HepG2 (cell line): Measurements from ENCODE around the gene ANKRD27. TPM values are rescaled to one million over a fixed set of nuclear protein-coding genes. Genes with fewer than 3 reads are reported as not detected.

Experiments used
- ATAC-seq: fragments of 200-7000 bp; cut with Tn5 transposase; 3 replicates; pipeline ENCODE4 v1.9.1; 2020; ENCODE audit warnings: mild to moderate bottlenecking, moderate library complexity
- BruUV-seq: library from RNA; stranded (reverse); fragments of 400-500 nt; replicated peaks from 2 replicates; lab custom pipeline; 2021; lab: Mats Ljungman, UMichigan
- CTCF ChIA-PET: fragments of 300-600 bp; formaldehyde crosslinking; extraction: SDS; loops from one replicate; lab custom pipeline; 2021; ENCODE audit warnings: low total read pairs, inconsistent platforms, low intra/inter-chr PET ratio; lab: Yijun Ruan, JAX
- POLR2A ChIA-PET: fragments of 350-600 bp; sonication (Branson Sonifier 250); formaldehyde crosslinking; loops from one replicate; lab custom pipeline; 2020; ENCODE audit warnings: antibody characterized with exemption, inconsistent platforms; lab: Yijun Ruan, JAX
- DNase-seq: peaks from one replicate; pipeline ENCODE4 v3.0.0-alpha.2; 2015; ENCODE audit warnings: low spot score
- FAIRE-seq: peaks from 3 replicates; lab custom pipeline; 2011; peaks lifted over from hg19 to GRCh38; lab: Jason Lieb, UNC
- H2AFZ ChIP-seq: one replicate; pipeline ENCODE4 v1.6.1; 2011; ENCODE audit warnings: low read length, inconsistent platforms
- H3K27ac ChIP-seq: fragments of 300-600 bp; 3 replicates; pipeline ENCODE4 v1.8.0; 2011; ENCODE audit warnings: mixed run types, mild to moderate bottlenecking, mixed read lengths, low read length, inconsistent platforms; ENCODE audit not compliant: insufficient read depth; ENCODE audit errors: extremely low read length
- H3K27me3 ChIP-seq, 2 experiments: fragments of 200-600 bp in 1 of 2; 2 replicates in 1 of 2; 3 replicates in 1 of 2; pipeline versions ENCODE4 v1.6.0 to v1.8.0; 2011; ENCODE audit warnings: low read length in 2 of 2, mild to moderate bottlenecking in 2 of 2, moderate library complexity in 2 of 2, inconsistent platforms in 1 of 2; ENCODE audit not compliant: insufficient read depth in 2 of 2, control insufficient read depth in 1 of 2
- H3K36me3 ChIP-seq, 2 experiments: fragments of 200-600 bp in 1 of 2; replicated peaks in 1 of 2; 2 replicates in 1 of 2; 3 replicates in 1 of 2; pipeline versions ENCODE4 v1.5.1 to v1.8.0; 2011; ENCODE audit warnings: low read length in 2 of 2, inconsistent platforms in 1 of 2; ENCODE audit not compliant: insufficient read depth in 2 of 2, control insufficient read depth in 1 of 2
- H3K4me1 ChIP-seq: 2 replicates; pipeline ENCODE4 v1.5.1; 2012; ENCODE audit warnings: low read length, inconsistent platforms; ENCODE audit not compliant: insufficient read depth
- H3K4me2 ChIP-seq: 2 replicates; pipeline ENCODE4 v1.6.0; 2011; ENCODE audit warnings: low read depth, low read length, inconsistent platforms
- H3K4me3 ChIP-seq, 3 experiments: fragments of 200-600 bp in 1 of 3; sonication (generic), shearing (Covaris generic) in 1 of 3; replicated peaks in 1 of 3; 2 replicates each; pipeline ENCODE4 v1.5.1; 2011 to 2016; ENCODE audit warnings: low read length in 3 of 3, inconsistent platforms in 2 of 3, low read depth in 2 of 3, mild to moderate bottlenecking in 2 of 3, control low read depth in 1 of 3, mixed read lengths in 1 of 3; ENCODE audit not compliant: insufficient read depth in 1 of 3
- H3K79me2 ChIP-seq: one replicate; pipeline ENCODE4 v1.6.1; 2011; ENCODE audit warnings: low read length, inconsistent platforms; ENCODE audit not compliant: insufficient read depth
- H3K9ac ChIP-seq: 2 replicates; pipeline ENCODE4 v1.6.0; 2011; ENCODE audit warnings: mild to moderate bottlenecking, low read depth, low read length, inconsistent platforms; ENCODE audit not compliant: insufficient read depth
- H3K9me3 ChIP-seq: 2 replicates; pipeline ENCODE4 v1.5.1; 2012; ENCODE audit warnings: mild to moderate bottlenecking, low read length
- H4K20me1 ChIP-seq: 2 replicates; pipeline ENCODE4 v1.6.0; 2011; ENCODE audit warnings: inconsistent platforms, mild to moderate bottlenecking, low read length, moderate library complexity; ENCODE audit not compliant: insufficient read depth
- DNMT3B ChIP-seq: conservative IDR thresholded peaks from 2 replicates; pipeline ENCODE4 v1.6.1; 2016; ENCODE audit warnings: missing biosample characterization, control low read depth
- ELF3 ChIP-seq: IDR thresholded peaks from 2 replicates; pipeline ENCODE4 v1.6.1; 2016; ENCODE audit warnings: missing genetic modification reagents, missing compliant biosample characterization
- FOSL2 ChIP-seq: sonication (generic); formaldehyde crosslinking; IDR thresholded peaks from 2 replicates; pipeline ENCODE4 v1.4.0; 2020; ENCODE audit warnings: missing genetic modification reagents
- FUBP1 ChIP-seq: sonication (generic); formaldehyde crosslinking; IDR thresholded peaks from 2 replicates; pipeline ENCODE4 v1.5.1; 2020; ENCODE audit warnings: missing genetic modification reagents, mild to moderate bottlenecking, borderline replicate concordance
- HDAC6 ChIP-seq: fragments of 200-600 bp; sonication (generic); IDR thresholded peaks from 2 replicates; pipeline ENCODE4 v1.7.0; 2017; ENCODE audit warnings: mild to moderate bottlenecking, antibody characterized with exemption, low read length, low read depth
- MED8 ChIP-seq: sonication (generic); formaldehyde crosslinking; IDR thresholded peaks from 2 replicates; pipeline ENCODE4 v1.8.1; 2023; ENCODE audit warnings: mild to moderate bottlenecking, missing genetic modification reagents; ENCODE audit not compliant: insufficient replicate concordance
- MEIS1 ChIP-seq: sonication (generic); formaldehyde crosslinking; IDR thresholded peaks from 2 replicates; pipeline ENCODE4 v1.9.0; 2021; ENCODE audit warnings: mild to moderate bottlenecking, missing genetic modification reagents, moderate library complexity, borderline replicate concordance
- TBL1XR1 ChIP-seq: fragments of 150-350 bp; IDR thresholded peaks from 2 replicates; pipeline ENCODE4 v1.6.1; 2014; ENCODE audit warnings: borderline replicate concordance, low read length; ENCODE audit not compliant: partially characterized antibody
- TFE3 ChIP-seq: IDR thresholded peaks from 2 replicates; pipeline ENCODE4 v1.6.1; 2016
- YEATS4 ChIP-seq: sonication (generic); formaldehyde crosslinking; IDR thresholded peaks from 2 replicates; pipeline ENCODE4 v1.4.0; 2020; ENCODE audit warnings: missing genetic modification reagents, borderline replicate concordance
- ZNF776 ChIP-seq: sonication (generic); formaldehyde crosslinking; IDR thresholded peaks from 2 replicates; pipeline ENCODE4 v1.4.0; 2020; ENCODE audit warnings: mild to moderate bottlenecking, missing genetic modification reagents
- ZSCAN20 ChIP-seq: sonication (generic); formaldehyde crosslinking; IDR thresholded peaks from 2 replicates; pipeline ENCODE4 v1.4.0; 2020; ENCODE audit warnings: missing genetic modification reagents, mild to moderate bottlenecking, borderline replicate concordance
- WGBS: methylation state at CpG from one replicate; pipeline ENCODE4 v1.1.6; 2017; ENCODE audit warnings: low lambda C conversion rate; 5-methylcytosine and 5-hydroxymethylcytosine counted together
- in situ Hi-C: cut with HindIII; loops from 2 replicates; pipeline ENCODE4 v1.10.0; 2017; ENCODE audit warnings: low pct_unique_long_range_greater_than_20kb; ENCODE audit not compliant: extremely low pct_ligation_motif_present
- intact Hi-C: fragments of 100-400 bp; cut with micrococcal nuclease; formaldehyde crosslinking; loops from one replicate; pipeline ENCODE4 v1.10.0; 2022; ENCODE audit not compliant: unreplicated experiment
- polyA plus RNA-seq, 8 experiments: library from polyadenylated mRNA; depleted of rRNA in 3 of 8; stranded (reverse) in 7 of 8; unstranded in 1 of 8; fragments of >200 nt; fragmentation: Illumina TruSeq in 4 of 8; extraction: Trizol in 4 of 8; gene quantifications; 2 replicates each; pipeline versions ENCODE4 v1.2.1 to v1.2.3, GENCODE V29; 2011 to 2016; ENCODE audit warnings: low read depth in 4 of 8, missing spikeins in 1 of 8, mixed read lengths in 1 of 8; ENCODE audit not compliant: insufficient read depth in 1 of 8
- total RNA-seq, 5 experiments: library from RNA; depleted of rRNA; stranded (reverse); fragments of >200 nt; fragmentation: Illumina TruSeq; extraction: Trizol; gene quantifications; 2 replicates each; pipeline ENCODE4 v1.2.3, GENCODE V29; 2016; ENCODE audit warnings: low read depth in 1 of 5

ANKRD27 gene
- total and polyA plus RNA-seq, 2 of the 13 experiments (the other 11 are each of a cell fraction or from before 2014, with no cell fraction given), result 22.2 to 23.7 TPM

- in situ Hi-C loops, result no loop called here
Observed at GRCh38 chr19:32613008-32613407, 62.0 kb downstream of the ANKRD27 start.

DNA sequence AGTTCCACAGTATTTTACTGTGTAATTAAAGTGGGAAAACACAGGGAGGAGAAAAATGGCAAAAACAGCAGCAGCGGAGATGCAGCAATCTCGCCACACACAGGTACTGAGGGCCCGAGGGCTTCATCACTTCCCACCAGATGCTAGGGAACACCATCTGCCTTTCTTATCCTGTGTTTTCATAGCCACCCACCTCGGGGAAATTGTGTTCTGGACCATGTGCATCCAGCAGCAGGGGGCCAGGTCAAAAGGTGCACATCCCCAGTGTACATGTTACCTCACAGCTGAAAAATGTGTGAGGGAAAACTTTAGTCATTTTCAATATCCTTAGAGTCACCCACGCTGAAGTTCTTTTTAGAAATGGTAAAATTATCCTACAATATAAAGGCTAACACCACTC is 63.8 kb downstream of the ANKRD27 start:
- TF ChIP-seq TFE3 (CRISPR knock-in tag) (no peak), MED8 (no peak), FOSL2 (CRISPR knock-in tag) (no peak), ELF3 (no peak), YEATS4 (CRISPR knock-in tag) (no peak), MEIS1 (CRISPR knock-in tag) (no peak), ZSCAN20 (CRISPR knock-in tag) (no peak)
- POLR2A ChIA-PET, result no interaction called here
- Histone ChIP-seq H3K36me3 (peaks cover 14 to 44% of the 10 kb centered on the region in 2 experiments; a peak in 4 of 5 replicates), H3K9ac (no peak overlapping the region), H3K27me3 (no peaks in the 10 kb centered on the region), H3K79me2 (no peaks in the 10 kb centered on the region), H3K9me3 (no peaks in the 10 kb centered on the region), H3K4me3 (no peak overlapping the region), H3K4me2 (no peak overlapping the region), H2AFZ (no peak overlapping the region), H3K27ac (no peak overlapping the region), H4K20me1 (no peaks in the 10 kb centered on the region), H3K4me1 (no peaks in the 10 kb centered on the region)
- WGBS, result 99% methylated on average over 5 of the region's 5 CpGs
- no TSS peak for BruUV-seq
- CTCF ChIA-PET, result no interaction called here
- DNase-seq (no peak), FAIRE-seq (no peak), ATAC-seq (no peak)
- intact Hi-C loops (no loop called here), in situ Hi-C loops (no loop called here)

More at GRCh38 chr19:32613008-32613407, 62.0 kb downstream of the ANKRD27 start:
- Histone ChIP-seq H3K9me3 (no peaks in the 10 kb centered on the region), H3K27me3 (no peaks in the 10 kb centered on the region), H4K20me1 (no peaks in the 10 kb centered on the region), H3K36me3 (peaks cover 11 to 39% of the 10 kb centered on the region in 2 experiments; a peak in 4 of 5 replicates), H3K27ac (no peak overlapping the region), H3K79me2 (no peaks in the 10 kb centered on the region), H3K4me3 (no peak overlapping the region), H2AFZ (no peak overlapping the region), H3K4me2 (no peak overlapping the region), H3K4me1 (no peaks in the 10 kb centered on the region), H3K9ac (no peak overlapping the region)
- intact Hi-C loops, result no loop called here
- BruUV-seq, result no TSS peak
- ChIA-PET POLR2A (no interaction called here), CTCF (no interaction called here)
- no peak for FAIRE-seq
- 87% methylated on average over 4 of the region's 4 CpGs for WGBS
- DNase-seq, result no peak
- no peak for ATAC-seq
- no peak for TF ChIP-seq DNMT3B (CRISPR knock-in tag)
- TF ChIP-seq ZNF776 (CRISPR knock-in tag), result no peak
- no peak for TF ChIP-seq FUBP1 (CRISPR knock-in tag)
- no peak for TF ChIP-seq TBL1XR1
- TF ChIP-seq HDAC6, result no peak
